H9 (cell line): ENCODE data around the gene BRAT1. TPM values are rescaled to one million over a fixed set of nuclear protein-coding genes. Genes with fewer than 3 reads are reported as not detected.

Experiments used
- DNase-seq: peaks from one replicate; pipeline ENCODE4 v3.0.0-alpha.2; 2017
- H2AFZ ChIP-seq: one replicate; pipeline ENCODE4 v1.6.1; 2013; ENCODE audit warnings: mild to moderate bottlenecking, low read length, control low read depth, moderate library complexity
- H2AK5ac ChIP-seq: 2 replicates; pipeline ENCODE4 v1.6.1; 2013; ENCODE audit warnings: low read length, control low read depth, mixed read lengths; ENCODE audit not compliant: insufficient read length
- H2BK120ac ChIP-seq: one replicate; pipeline ENCODE4 v1.6.1; 2013; ENCODE audit warnings: low read depth, mild to moderate bottlenecking, low read length, control low read depth, inconsistent platforms; ENCODE audit not compliant: poor library complexity, severe bottlenecking
- H2BK12ac ChIP-seq: 2 replicates; pipeline ENCODE4 v1.6.1; 2013; ENCODE audit warnings: low read length, control low read depth, mixed read lengths, low read depth; ENCODE audit not compliant: insufficient read length
- H2BK15ac ChIP-seq: 2 replicates; pipeline ENCODE4 v1.6.1; 2013; ENCODE audit warnings: low read depth, low read length, control low read depth
- H2BK20ac ChIP-seq: one replicate; pipeline ENCODE4 v1.6.1; 2013; ENCODE audit warnings: low read depth, mild to moderate bottlenecking, low read length, control low read depth, inconsistent platforms; ENCODE audit not compliant: poor library complexity, severe bottlenecking
- H2BK5ac ChIP-seq: 2 replicates; pipeline ENCODE4 v1.6.1; 2013; ENCODE audit warnings: low read length, control low read depth, mixed read lengths; ENCODE audit not compliant: insufficient read length
- H3K14ac ChIP-seq: 2 replicates; pipeline ENCODE4 v1.6.1; 2013; ENCODE audit warnings: low read length, control low read depth; ENCODE audit not compliant: insufficient read depth
- H3K18ac ChIP-seq: 2 replicates; pipeline ENCODE4 v1.6.1; 2013; ENCODE audit warnings: low read depth, mild to moderate bottlenecking, mixed read lengths, low read length, control low read depth; ENCODE audit not compliant: insufficient read length
- H3K23ac ChIP-seq: 2 replicates; pipeline ENCODE4 v1.6.1; 2013; ENCODE audit warnings: low read length, control low read depth, mixed read lengths, low read depth; ENCODE audit not compliant: insufficient read length
- H3K23me2 ChIP-seq: 2 replicates; pipeline ENCODE4 v1.6.1; 2013; ENCODE audit warnings: low read depth, mild to moderate bottlenecking, mixed read lengths, low read length, control low read depth; ENCODE audit not compliant: insufficient read length, poor library complexity, severe bottlenecking
- H3K27ac ChIP-seq: 2 replicates; pipeline ENCODE4 v1.5.1; 2013; ENCODE audit warnings: low read length, control low read depth, mixed read lengths, low read depth; ENCODE audit not compliant: insufficient read length
- H3K27me3 ChIP-seq: 2 replicates; pipeline ENCODE4 v1.6.1; 2013; ENCODE audit warnings: low read length, control low read depth, inconsistent platforms; ENCODE audit not compliant: insufficient read depth
- H3K4ac ChIP-seq: 2 replicates; pipeline ENCODE4 v1.6.1; 2013; ENCODE audit warnings: low read depth, mild to moderate bottlenecking, control low read depth, inconsistent platforms, low read length, moderate library complexity
- H3K4me1 ChIP-seq: 2 replicates; pipeline ENCODE4 v1.6.1; 2013; ENCODE audit warnings: low read length, control low read depth, inconsistent platforms; ENCODE audit not compliant: insufficient read depth
- H3K4me2 ChIP-seq: 2 replicates; pipeline ENCODE4 v1.6.1; 2013; ENCODE audit warnings: low read length, control low read depth, mixed read lengths; ENCODE audit not compliant: insufficient read length, insufficient read depth
- H3K56ac ChIP-seq: 2 replicates; pipeline ENCODE4 v1.6.1; 2013; ENCODE audit warnings: low read depth, mild to moderate bottlenecking, mixed read lengths, low read length, control low read depth; ENCODE audit not compliant: insufficient read length
- H3K79me1 ChIP-seq: 2 replicates; pipeline ENCODE4 v1.6.1; 2013; ENCODE audit warnings: low read depth, mild to moderate bottlenecking, moderate library complexity, low read length, control low read depth, inconsistent platforms; ENCODE audit not compliant: insufficient read depth, poor library complexity, severe bottlenecking
- H3K79me2 ChIP-seq: 2 replicates; pipeline ENCODE4 v1.6.1; 2013; ENCODE audit warnings: low read length, control low read depth, inconsistent platforms; ENCODE audit not compliant: insufficient read depth
- H3K9ac ChIP-seq: 2 replicates; pipeline ENCODE4 v1.6.1; 2013; ENCODE audit warnings: low read length, control low read depth, mixed read lengths; ENCODE audit not compliant: insufficient read length; ENCODE audit errors: extremely low read depth
- H3K9me3 ChIP-seq: one replicate; pipeline ENCODE4 v1.6.1; 2013; ENCODE audit warnings: low read depth, low read length, inconsistent platforms; ENCODE audit not compliant: control insufficient read depth
- H3T11ph ChIP-seq: one replicate; pipeline ENCODE4 v1.6.1; 2013; ENCODE audit warnings: mild to moderate bottlenecking, low read length, control low read depth, inconsistent platforms
- H4K20me1 ChIP-seq: one replicate; pipeline ENCODE4 v1.6.1; 2013; ENCODE audit not compliant: control insufficient read depth, insufficient read length, insufficient read depth
- H4K5ac ChIP-seq: 2 replicates; pipeline ENCODE4 v1.6.1; 2013; ENCODE audit warnings: low read depth, mild to moderate bottlenecking, mixed read lengths, low read length, control low read depth; ENCODE audit not compliant: insufficient read length
- H4K8ac ChIP-seq: replicated peaks from 2 replicates; pipeline ENCODE4 v1.6.1; 2013; ENCODE audit warnings: low read length, control low read depth, mixed read lengths, low read depth; ENCODE audit not compliant: insufficient read length
- H4K91ac ChIP-seq: 2 replicates; pipeline ENCODE4 v1.6.1; 2013; ENCODE audit warnings: low read depth, mild to moderate bottlenecking, moderate library complexity, mixed read lengths, low read length, control low read depth; ENCODE audit not compliant: insufficient read length
- H3K27ac Mint-ChIP-seq, 3 experiments: 2 replicates in 2 of 3; 3 replicates in 1 of 3; pipeline ENCODE4 v1.8.0; 2020 to 2021; ENCODE audit warnings: mixed read lengths in 3 of 3, mild to moderate bottlenecking in 1 of 3, moderate library complexity in 1 of 3
- H3K27me3 Mint-ChIP-seq: 2 replicates; pipeline ENCODE4 v1.8.0; 2021; ENCODE audit warnings: low read depth, mild to moderate bottlenecking, moderate library complexity, mixed read lengths
- H3K36me3 Mint-ChIP-seq, 3 experiments: 2 replicates in 2 of 3; 3 replicates in 1 of 3; pipeline ENCODE4 v1.8.0; 2020 to 2021; ENCODE audit warnings: low read depth in 3 of 3, mixed read lengths in 3 of 3; ENCODE audit not compliant: insufficient read depth in 1 of 3
- H3K4me1 Mint-ChIP-seq, 2 experiments: 2 replicates each; pipeline ENCODE4 v1.8.0; 2020; ENCODE audit warnings: mixed read lengths in 2 of 2
- H3K4me3 Mint-ChIP-seq, 2 experiments: 2 replicates in 1 of 2; 3 replicates in 1 of 2; pipeline ENCODE4 v1.8.0; 2020 to 2021; ENCODE audit warnings: mild to moderate bottlenecking in 2 of 2, mixed read lengths in 2 of 2, moderate library complexity in 1 of 2
- H3K9me3 Mint-ChIP-seq, 2 experiments: 2 replicates in 1 of 2; 3 replicates in 1 of 2; pipeline ENCODE4 v1.8.0; 2020; ENCODE audit warnings: mild to moderate bottlenecking in 2 of 2, mixed read lengths in 2 of 2, moderate library complexity in 1 of 2
- CTCF ChIP-seq: fragments of 200-600 bp; sonication (generic); conservative IDR thresholded peaks from 3 replicates; pipeline ENCODE4 v1.8.0; 2021; ENCODE audit warnings: antibody characterized with exemption, mild to moderate bottlenecking
- WGBS: extraction: QIAGEN DNeasy Blood & Tissue Kit; methylation state at CpG from one replicate; pipeline ENCODE4 v1.1.7; 2013; ENCODE audit warnings: missing lambda C conversion rate, low lambda C conversion rate, mixed read lengths; ENCODE audit not compliant: insufficient read length; ENCODE audit errors: extremely low coverage; 5-methylcytosine and 5-hydroxymethylcytosine counted together
- total RNA-seq: library from RNA; stranded (reverse); gene quantifications from 2 replicates; pipeline ENCODE4 v1.2.1, GENCODE V29; 2021

The BRAT1 gene
- total RNA-seq, 1 experiment from 2014 or later: 41.2 TPM

GRCh38 chr7:2601065-2601464 is 45.7 kb upstream of the BRAT1 start:
- Histone ChIP-seq H3K14ac (no peak overlapping the region; the same call in 1 of the 2 replicates), H3K79me1 (no peaks in the 10 kb centered on the region), H3K18ac (no peak overlapping the region), H3K9ac (no peak overlapping the region), H3T11ph (no peak overlapping the region), H3K4ac (no peak overlapping the region), H2AK5ac (no peak overlapping the region), H3K27me3 (no peaks in the 10 kb centered on the region), H3K9me3 (no peaks in the 10 kb centered on the region), H2AFZ (no peak overlapping the region), H3K79me2 (no peaks in the 10 kb centered on the region), H3K27ac (no peak overlapping the region), H2BK15ac (no peak overlapping the region), H3K4me2 (no peak overlapping the region), H3K4me1 (no peaks in the 10 kb centered on the region), H4K91ac (no peak overlapping the region), H2BK12ac (no peak overlapping the region), H4K8ac (no peak overlapping the region), H4K20me1 (no peaks in the 10 kb centered on the region), H2BK5ac (no peak overlapping the region), H2BK20ac (no peak overlapping the region), H3K56ac (no peak overlapping the region), H2BK120ac (no peak overlapping the region), H4K5ac (no peak overlapping the region), H3K23ac (no peak overlapping the region), H3K23me2 (no peaks in the 10 kb centered on the region)
- Mint-ChIP-seq H3K36me3 (peaks cover 4 to 8% (median 5%) of the 10 kb centered on the region in 3 experiments; a peak in 5 of 7 replicates), H3K27ac (no peak overlapping the region), H3K4me3 (no peak overlapping the region), H3K4me1 (no peaks in the 10 kb centered on the region), H3K9me3 (no peaks in the 10 kb centered on the region), H3K27me3 (no peaks in the 10 kb centered on the region)
- WGBS: no CpG with 5 or more reads among the region's 9 CpGs
- no peak for TF ChIP-seq CTCF
- DNase-seq: no peak
